Measurements from ENCODE around the gene ARHGAP18. TPM values are rescaled to one million over a fixed set of nuclear protein-coding genes. Genes with fewer than 3 reads are reported as not detected.
A peak's percentile ranks its signal among the peaks of the same experiment; 100 is the strongest.

The ARHGAP18 gene
- total and polyA plus RNA-seq, 2 of the 13 experiments (the other 11 are each of a cell fraction or from before 2014, with no cell fraction given): 58.2 to 115 TPM

GRCh38 chr6:129638055-129638684, 71.8 kb downstream of the ARHGAP18 start (continued):
- TF ChIP-seq HMG20A (CRISPR knock-in tag; IDR thresholded peaks at IDR 0.05; ENCODE audit: borderline replicate concordance): peak; percentile 62; the same call in 1 of the 2 replicates
- TF ChIP-seq SIN3A (IDR thresholded peaks at IDR 0.05; ENCODE audit: borderline replicate concordance, low read depth, low read length): no peak
- TF ChIP-seq HOXA3 (CRISPR knock-in tag; IDR thresholded peaks at IDR 0.05): peak; percentile 47; the same call in 1 of the 2 replicates
- peak; percentile 31; the same call in 1 of the 2 replicates for TF ChIP-seq FOXK1 (CRISPR knock-in tag; IDR thresholded peaks at IDR 0.05; ENCODE audit: borderline replicate concordance, low read depth)
- 0 out of 2 replicates have a peak, but pooled peaks have one; percentile 38 for TF ChIP-seq KMT2A (CRISPR knock-in tag; IDR thresholded peaks at IDR 0.05)
- 0 out of 2 replicates have a peak, but pooled peaks have one; percentile 54 for TF ChIP-seq AFF4 (CRISPR knock-in tag; IDR thresholded peaks at IDR 0.05)
- peak; percentile 71 for TF ChIP-seq GFI1 (CRISPR knock-in tag; IDR thresholded peaks at IDR 0.05; ENCODE audit: borderline replicate concordance)
- TF ChIP-seq ZNF18 (CRISPR knock-in tag; IDR thresholded peaks at IDR 0.05; ENCODE audit: insufficient replicate concordance): peak; percentile 41
- peak; percentile 53; the same call in 1 of the 2 replicates for TF ChIP-seq FOSL2 (CRISPR knock-in tag; IDR thresholded peaks at IDR 0.05)
- peak; percentile 84 for TF ChIP-seq CREM (IDR thresholded peaks at IDR 0.05)
- no peak for TF ChIP-seq CREM (CRISPR knock-in tag; IDR thresholded peaks at IDR 0.05)
- 0 out of 2 replicates have a peak, but pooled peaks have one; percentile 22 for TF ChIP-seq KLF11 (CRISPR knock-in tag; IDR thresholded peaks at IDR 0.05)
- no peak for TF ChIP-seq FOXP1 (IDR thresholded peaks at IDR 0.05)
- TF ChIP-seq FOXP1 (CRISPR knock-in tag; IDR thresholded peaks at IDR 0.05): peak; percentile 35; the same call in 1 of the 2 replicates
- TF ChIP-seq, protein P1, sequence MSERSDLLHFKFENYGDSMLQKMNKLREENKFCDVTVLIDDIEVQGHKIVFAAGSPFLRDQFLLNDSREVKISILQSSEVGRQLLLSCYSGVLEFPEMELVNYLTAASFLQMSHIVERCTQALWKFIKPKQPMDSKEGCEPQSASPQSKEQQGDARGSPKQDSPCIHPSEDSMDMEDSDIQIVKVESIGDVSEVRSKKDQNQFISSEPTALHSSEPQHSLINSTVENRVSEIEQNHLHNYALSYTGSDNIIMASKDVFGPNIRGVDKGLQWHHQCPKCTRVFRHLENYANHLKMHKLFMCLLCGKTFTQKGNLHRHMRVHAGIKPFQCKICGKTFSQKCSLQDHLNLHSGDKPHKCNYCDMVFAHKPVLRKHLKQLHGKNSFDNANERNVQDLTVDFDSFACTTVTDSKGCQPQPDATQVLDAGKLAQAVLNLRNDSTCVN (CRISPR knock-in tag; IDR thresholded peaks at IDR 0.05; ENCODE audit: borderline replicate concordance): no peak
- TF ChIP-seq PPARG (CRISPR knock-in tag; conservative IDR thresholded peaks at IDR 0.05): 0 out of 2 replicates have a peak, but pooled peaks have one; percentile 34
- TF ChIP-seq CHD4 (IDR thresholded peaks at IDR 0.05; ENCODE audit: borderline replicate concordance, low read length): peak; percentile 24; the same call in 1 of the 2 replicates
- peak in 1 of 2 experiments; percentile 42; a peak in 1 of 4 replicates for TF ChIP-seq KLF16 (CRISPR knock-in tag; IDR thresholded peaks at IDR 0.05)
- peak; percentile 66; the same call in 1 of the 2 replicates for TF ChIP-seq ZNF292 (CRISPR knock-in tag; IDR thresholded peaks at IDR 0.05; ENCODE audit: borderline replicate concordance, low read depth)
- TF ChIP-seq TCF7 (IDR thresholded peaks at IDR 0.05; ENCODE audit: low read depth): peak; percentile 29; the same call in 1 of the 2 replicates
- peak; percentile 34; the same call in 1 of the 2 replicates for TF ChIP-seq CEBPG (CRISPR knock-in tag; IDR thresholded peaks at IDR 0.05)
- peak; percentile 36; the same call in 1 of the 2 replicates for TF ChIP-seq YEATS2 (CRISPR knock-in tag; IDR thresholded peaks at IDR 0.05; ENCODE audit: borderline replicate concordance)
- TF ChIP-seq ATF1 (CRISPR knock-in tag; IDR thresholded peaks at IDR 0.05): peak; percentile 75
- 0 out of 2 replicates have a peak, but pooled peaks have one; percentile 30 for TF ChIP-seq HMG20B (CRISPR knock-in tag; conservative IDR thresholded peaks at IDR 0.05)
